SH-SY5Y (cell line): ENCODE data around the gene PBRM1.

Experiments used
- GATA2 ChIP-seq: IDR thresholded peaks from 2 replicates; pipeline ENCODE4 v1.6.1; 2011; ENCODE audit warnings: mild to moderate bottlenecking, low read depth, low read length
- GATA3 ChIP-seq: IDR thresholded peaks from 2 replicates; pipeline ENCODE4 v1.6.1; 2011; ENCODE audit warnings: low read depth, mild to moderate bottlenecking, low read length, moderate library complexity

PBRM1 gene

DNA sequence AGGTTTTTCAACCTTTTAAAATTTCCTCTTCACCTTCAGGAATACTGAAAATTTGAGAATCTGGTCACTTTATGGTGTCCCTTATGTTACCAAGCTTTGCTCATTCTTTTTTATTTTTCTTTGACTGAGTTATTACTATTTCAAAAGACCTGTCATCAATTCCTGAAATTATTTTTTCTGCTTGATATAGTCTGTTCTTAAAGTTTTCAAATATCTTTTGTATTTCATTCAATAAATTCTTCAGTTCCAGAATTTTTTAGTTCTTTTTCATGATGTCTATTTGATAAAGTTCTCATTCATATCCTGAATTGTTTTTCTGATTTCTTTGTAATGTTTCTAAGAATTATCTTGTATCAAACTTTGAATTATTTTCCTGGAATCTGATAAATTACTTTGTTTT, 85.5 kb downstream of the PBRM1 start:
- TF ChIP-seq GATA2 (no peak), GATA3 (no peak)

DNA sequence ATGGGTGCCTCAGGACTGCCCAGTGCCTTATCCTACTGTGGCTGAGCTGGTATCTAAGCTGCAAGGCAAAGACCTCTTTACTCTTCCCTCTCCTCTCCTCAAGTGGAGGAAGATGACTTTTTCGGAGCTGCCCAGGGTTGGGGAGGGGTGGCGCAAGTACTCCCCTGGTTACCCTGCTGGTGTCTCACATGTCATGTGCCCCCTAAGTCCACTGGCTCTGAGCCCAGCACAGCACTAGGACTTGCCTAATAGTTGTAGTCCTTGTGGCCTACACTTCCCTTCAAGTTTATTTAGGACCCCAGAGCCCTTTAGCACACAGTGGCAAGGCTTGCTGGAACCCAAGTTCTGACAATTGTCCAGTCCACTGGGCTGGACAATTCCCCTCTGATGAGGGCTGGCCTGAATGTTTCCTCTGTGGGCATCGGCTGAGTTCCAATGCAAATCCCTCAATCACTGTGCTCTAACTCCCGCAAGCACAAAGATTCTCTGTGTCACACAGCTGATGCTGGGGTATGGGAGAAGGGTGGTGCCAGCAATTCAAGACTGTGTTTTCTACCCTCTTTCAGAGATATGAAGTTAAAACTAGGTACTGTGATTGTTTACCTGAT, 89.0 kb downstream of the PBRM1 start:
- TF ChIP-seq GATA3: no peak
- TF ChIP-seq GATA2: no peak

DNA sequence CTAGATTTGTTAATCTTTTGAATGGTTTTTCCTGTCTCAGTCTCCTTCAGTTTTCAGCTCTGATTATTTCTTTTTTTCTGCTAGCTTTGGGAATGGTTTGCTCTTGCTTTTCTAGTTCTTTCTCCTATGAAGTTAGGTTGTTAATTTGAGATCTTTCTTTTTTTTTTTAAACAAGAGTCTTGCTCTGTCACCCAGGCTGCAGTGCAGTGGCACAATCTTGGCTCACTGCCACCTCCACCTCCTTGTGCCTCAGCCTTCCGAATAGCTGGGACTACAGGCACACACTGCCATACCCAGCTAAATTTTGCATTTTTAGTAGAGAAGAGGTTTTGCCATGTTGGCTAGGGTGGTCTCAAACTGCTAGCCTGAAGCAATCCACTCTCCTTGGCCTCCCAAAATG, 92.6 kb downstream of the PBRM1 start:
- TF ChIP-seq GATA3 (no peak), GATA2 (no peak)

DNA sequence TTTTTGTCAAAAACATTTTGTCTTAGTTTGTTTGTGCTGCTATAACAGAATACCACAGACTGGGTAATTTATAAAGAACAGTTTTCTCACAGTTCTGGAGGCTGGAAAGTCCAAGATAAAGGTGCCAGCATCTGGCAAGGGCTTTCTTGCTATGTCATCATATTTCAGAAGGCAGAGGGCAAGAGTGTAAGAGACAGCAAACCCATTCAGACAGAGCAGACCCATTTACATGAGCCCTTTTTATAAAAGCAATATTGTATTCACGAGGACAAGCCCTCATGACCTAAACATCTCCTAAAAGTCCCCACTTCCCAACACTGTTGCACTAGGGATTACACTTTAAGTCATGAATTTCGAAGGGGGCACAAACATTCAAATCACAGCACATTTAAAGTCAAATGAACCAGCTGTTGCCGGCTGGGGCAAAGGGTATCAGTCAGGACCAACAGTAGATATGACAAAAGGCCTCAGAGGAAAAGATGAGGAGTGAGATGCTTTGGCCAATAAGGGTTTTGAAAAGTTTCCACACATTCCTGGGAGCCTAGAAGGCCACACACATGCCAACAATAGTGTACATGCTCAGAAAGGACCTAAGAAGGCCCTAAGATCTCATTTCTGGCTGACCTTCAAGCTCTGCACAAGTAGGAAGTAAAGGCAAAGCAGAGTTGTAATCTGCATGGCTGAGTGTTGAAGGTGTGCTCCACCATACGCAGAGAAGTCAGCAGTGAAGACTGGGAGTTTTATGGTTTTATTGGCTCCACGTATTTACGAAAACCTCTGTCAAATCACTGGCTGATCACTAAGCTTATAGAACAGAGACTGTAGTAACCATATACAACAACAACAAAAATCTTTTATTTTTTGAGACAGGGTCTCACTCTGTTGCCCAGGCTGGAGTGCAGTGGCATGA, 111.4 kb downstream of the PBRM1 start:
- no peak for TF ChIP-seq GATA3
- no peak for TF ChIP-seq GATA2

GRCh38 chr3:52572221-52572620, 113.5 kb downstream of the PBRM1 start:
- no peak for TF ChIP-seq GATA2
- TF ChIP-seq GATA3: no peak

- TF ChIP-seq GATA3 (no peak), GATA2 (no peak)
These were observed 115.6 kb downstream of the PBRM1 start for GRCh38 chr3:52570076-52570475.

GRCh38 chr3:52568069-52568468, 117.6 kb downstream of the PBRM1 start:
- TF ChIP-seq GATA2 (no peak), GATA3 (no peak)

GRCh38 chr3:52563984-52564383, 121.7 kb downstream of the PBRM1 start:
- TF ChIP-seq GATA2 (no peak), GATA3 (no peak)

- TF ChIP-seq GATA2: no peak
- TF ChIP-seq GATA3: no peak
These were observed 124.5 kb downstream of the PBRM1 start for GRCh38 chr3:52561028-52561747.

- TF ChIP-seq GATA2 (no peak), GATA3 (no peak)
These were observed 127.3 kb downstream of the PBRM1 start for GRCh38 chr3:52558436-52558835.

DNA sequence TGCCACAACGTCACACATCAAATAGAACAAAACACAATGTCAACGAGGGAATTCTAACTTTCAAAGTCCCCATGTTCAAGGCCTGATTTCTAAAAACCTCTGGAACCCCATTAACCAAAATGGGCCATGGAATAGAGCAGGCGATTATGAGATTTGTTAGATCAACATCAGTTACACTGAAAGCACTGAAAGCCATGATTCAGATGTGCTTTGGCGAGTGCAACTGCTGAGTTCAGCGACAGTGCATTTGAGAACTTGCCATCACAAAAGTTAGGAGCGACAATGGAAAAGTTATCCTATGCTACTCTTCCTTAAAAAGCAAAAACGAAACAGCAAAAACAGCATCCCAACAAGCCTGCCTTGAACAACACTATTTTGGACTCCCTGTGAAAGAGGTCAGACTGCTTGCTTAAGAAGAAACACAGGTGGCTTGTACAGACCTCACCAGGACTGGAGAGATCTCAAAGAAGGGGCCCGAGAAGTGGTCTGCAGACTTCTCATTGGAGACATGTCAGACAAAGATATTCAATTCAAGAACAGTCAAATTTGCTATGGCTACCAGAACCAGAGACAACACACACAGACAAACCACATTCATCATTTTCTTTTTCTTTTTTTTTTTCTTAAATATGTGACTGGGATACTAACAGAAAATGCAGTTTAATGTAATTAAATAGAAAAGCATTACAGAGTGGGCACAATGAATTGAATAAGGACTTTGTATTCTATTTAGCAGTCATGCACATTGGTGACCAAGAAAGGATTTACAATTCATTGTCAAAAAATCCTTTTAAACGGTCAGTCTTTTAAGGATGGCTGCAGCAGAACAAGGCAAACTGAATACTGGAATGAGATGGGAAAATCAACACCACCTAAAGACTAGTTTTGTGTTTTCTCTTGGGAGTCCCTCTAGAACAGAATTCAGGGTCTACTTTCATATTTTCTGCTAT, 128.4 kb downstream of the PBRM1 start:
- TF ChIP-seq GATA3: no peak
- TF ChIP-seq GATA2: no peak

- TF ChIP-seq GATA3 (no peak), GATA2 (no peak)
These were observed 130.7 kb downstream of the PBRM1 start for GRCh38 chr3:52555056-52555455.

GRCh38 chr3:52554026-52554755, 131.5 kb downstream of the PBRM1 start:
- TF ChIP-seq GATA3: no peak
- no peak; the same call in 1 of the 2 replicates for TF ChIP-seq GATA2

GRCh38 chr3:52552089-52552488, 133.6 kb downstream of the PBRM1 start:
- TF ChIP-seq GATA2 (no peak), GATA3 (no peak)
